Neuron (in vitro differentiated cells): ENCODE results near the gene EPHB3.
A peak's percentile ranks its signal among the peaks of the same experiment; 100 is the strongest.

Source experiments
- H2AFZ ChIP-seq: one replicate; pipeline ENCODE4 v1.6.1; 2013; ENCODE audit warnings: low read depth, mild to moderate bottlenecking, inconsistent platforms, low read length, moderate library complexity
- H3K27me3 ChIP-seq: one replicate; pipeline ENCODE4 v1.6.1; 2013; ENCODE audit warnings: low read length; ENCODE audit not compliant: insufficient read depth
- H3K36me3 ChIP-seq: one replicate; pipeline ENCODE4 v1.6.1; 2013; ENCODE audit warnings: low read length; ENCODE audit not compliant: insufficient read depth
- H3K4me1 ChIP-seq: one replicate; pipeline ENCODE4 v1.6.1; 2013; ENCODE audit warnings: low read length; ENCODE audit not compliant: insufficient read depth
- H3K4me3 ChIP-seq: 2 replicates; pipeline ENCODE4 v1.5.1; 2013; ENCODE audit warnings: mild to moderate bottlenecking, low read length, moderate library complexity
- H3K9me3 ChIP-seq: one replicate; pipeline ENCODE4 v1.6.1; 2013; ENCODE audit warnings: low read length

EPHB3 gene

GRCh38 chr3:184583578-184584451 is 22.2 kb downstream of the EPHB3 start:
- Histone ChIP-seq H2AFZ (no peak overlapping the region), H3K4me1 (peaks cover 23% of the 10 kb centered on the region), H3K9me3 (peaks cover 2% of the 10 kb centered on the region), H3K36me3 (peaks cover 23% of the 10 kb centered on the region), H3K4me3 (peak overlapping the region; percentile 36), H3K27me3 (no peaks in the 10 kb centered on the region)

- Histone ChIP-seq H3K9me3 (peaks cover 2% of the 10 kb centered on the region), H3K27me3 (no peaks in the 10 kb centered on the region), H3K4me1 (peaks cover 23% of the 10 kb centered on the region), H2AFZ (no peak overlapping the region), H3K4me3 (no peak overlapping the region), H3K36me3 (peaks cover 22% of the 10 kb centered on the region)
Measured at GRCh38 chr3:184584464-184584891, 22.9 kb downstream of the EPHB3 start.

GRCh38 chr3:184585545-184585944 is 24.0 kb downstream of the EPHB3 start:
- H3K4me3 ChIP-seq: no peak overlapping the region
- peaks cover 13% of the 10 kb centered on the region for H3K36me3 ChIP-seq
- H3K9me3 ChIP-seq: peaks cover 2% of the 10 kb centered on the region
- peaks cover 23% of the 10 kb centered on the region for H3K4me1 ChIP-seq
- H2AFZ ChIP-seq: no peak overlapping the region
- no peaks in the 10 kb centered on the region for H3K27me3 ChIP-seq

GRCh38 chr3:184586851-184587250 is 25.3 kb downstream of the EPHB3 start:
- no peak overlapping the region for H3K4me3 ChIP-seq
- peaks cover 20% of the 10 kb centered on the region for H3K4me1 ChIP-seq
- H3K27me3 ChIP-seq: no peaks in the 10 kb centered on the region
- H3K36me3 ChIP-seq: peaks cover under 1% of the 10 kb centered on the region
- H2AFZ ChIP-seq: no peak overlapping the region
- no peaks in the 10 kb centered on the region for H3K9me3 ChIP-seq

GRCh38 chr3:184588776-184589175 is 27.2 kb downstream of the EPHB3 start:
- Histone ChIP-seq H3K4me1 (peaks cover 23% of the 10 kb centered on the region), H3K4me3 (no peak overlapping the region), H3K36me3 (no peaks in the 10 kb centered on the region), H3K27me3 (no peaks in the 10 kb centered on the region), H2AFZ (no peak overlapping the region), H3K9me3 (no peaks in the 10 kb centered on the region)

GRCh38 chr3:184590795-184591194 is 29.2 kb downstream of the EPHB3 start:
- H3K36me3 ChIP-seq: no peaks in the 10 kb centered on the region
- H2AFZ ChIP-seq: no peak overlapping the region
- no peaks in the 10 kb centered on the region for H3K27me3 ChIP-seq

GRCh38 chr3:184591789-184592188 is 30.2 kb downstream of the EPHB3 start:
- Histone ChIP-seq H3K4me3 (no peak overlapping the region), H3K27me3 (no peaks in the 10 kb centered on the region), H3K4me1 (peaks cover 24% of the 10 kb centered on the region), H3K36me3 (no peaks in the 10 kb centered on the region), H2AFZ (no peak overlapping the region), H3K9me3 (no peaks in the 10 kb centered on the region)

More at GRCh38 chr3:184590795-184591194, 29.2 kb downstream of the EPHB3 start:
- Histone ChIP-seq H3K4me1 (peaks cover 24% of the 10 kb centered on the region), H3K4me3 (no peak overlapping the region), H3K9me3 (no peaks in the 10 kb centered on the region)

- Histone ChIP-seq H3K4me3 (no peak overlapping the region), H3K9me3 (no peaks in the 10 kb centered on the region), H2AFZ (no peak overlapping the region), H3K36me3 (no peaks in the 10 kb centered on the region), H3K27me3 (no peaks in the 10 kb centered on the region), H3K4me1 (peaks cover 24% of the 10 kb centered on the region)
Measured at GRCh38 chr3:184592371-184593219, 31.0 kb downstream of the EPHB3 start.

- H3K36me3 ChIP-seq: no peaks in the 10 kb centered on the region
- no peak overlapping the region for H3K4me3 ChIP-seq
- no peaks in the 10 kb centered on the region for H3K27me3 ChIP-seq
- H3K9me3 ChIP-seq: no peaks in the 10 kb centered on the region
- no peak overlapping the region for H2AFZ ChIP-seq
- peaks cover 24% of the 10 kb centered on the region for H3K4me1 ChIP-seq
Measured at GRCh38 chr3:184593220-184593927, 31.8 kb downstream of the EPHB3 start.

GRCh38 chr3:184593928-184594303 is 32.3 kb downstream of the EPHB3 start:
- Histone ChIP-seq H3K9me3 (no peaks in the 10 kb centered on the region), H2AFZ (no peak overlapping the region), H3K27me3 (no peaks in the 10 kb centered on the region), H3K4me1 (peaks cover 24% of the 10 kb centered on the region), H3K4me3 (no peak overlapping the region), H3K36me3 (no peaks in the 10 kb centered on the region)

GRCh38 chr3:184594371-184595001 is 32.9 kb downstream of the EPHB3 start:
- no peak overlapping the region for H3K4me3 ChIP-seq
- no peaks in the 10 kb centered on the region for H3K9me3 ChIP-seq
- peaks cover 2% of the 10 kb centered on the region for H3K27me3 ChIP-seq
- H3K36me3 ChIP-seq: no peaks in the 10 kb centered on the region
- H3K4me1 ChIP-seq: peaks cover 24% of the 10 kb centered on the region
- H2AFZ ChIP-seq: no peak overlapping the region

GRCh38 chr3:184595726-184596125 is 34.1 kb downstream of the EPHB3 start:
- no peaks in the 10 kb centered on the region for H3K36me3 ChIP-seq
- H3K27me3 ChIP-seq: peaks cover 13% of the 10 kb centered on the region
- peaks cover 24% of the 10 kb centered on the region for H3K4me1 ChIP-seq
- no peaks in the 10 kb centered on the region for H3K9me3 ChIP-seq
- H2AFZ ChIP-seq: no peak overlapping the region
- H3K4me3 ChIP-seq: no peak overlapping the region
